ENCODE results near the gene SF3B4. TPM values are rescaled to one million over a fixed set of nuclear protein-coding genes. Genes with fewer than 3 reads are reported as not detected.

Gene SF3B4
- total and polyA plus RNA-seq, 2 of the 8 experiments (the other 6 are each of a cell fraction or from before 2014, with no cell fraction given) = 81.1 to 122 TPM

DNA sequence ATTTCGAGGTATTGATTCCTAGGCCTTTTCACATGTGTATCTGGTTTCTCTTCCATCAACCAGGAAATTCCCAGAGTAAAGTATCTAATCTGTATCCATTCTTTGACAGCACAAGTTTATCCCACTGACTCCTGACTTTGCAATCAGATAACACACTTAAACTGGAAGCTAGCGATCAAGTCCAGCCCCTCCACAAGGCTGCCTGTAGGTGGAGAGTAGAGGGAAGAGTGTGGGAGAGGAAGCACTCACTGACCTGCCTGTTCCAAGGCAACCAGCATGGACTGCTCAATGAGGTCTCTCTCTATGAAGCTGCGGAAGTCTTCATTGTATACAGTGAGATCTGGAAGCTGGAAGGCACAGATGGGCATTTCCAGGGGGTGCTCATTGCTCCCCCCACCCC is 39.4 kb upstream of the SF3B4 start:
- POLR2A ChIA-PET (ENCODE audit: partially characterized antibody) = no interaction called here
- no peak overlapping the region for H4K91ac ChIP-seq (replicated peaks; ENCODE audit: insufficient read length, low read length)
- H3K79me2 ChIP-seq (ENCODE audit: control insufficient read depth in 1 of 2, insufficient read depth in 2 of 2, low read length in 2 of 2) = no peaks in the 10 kb centered on the region
- no peak overlapping the region for H3K4ac ChIP-seq (replicated peaks; ENCODE audit: insufficient read length, low read depth, low read length)
- CTCF ChIA-PET (ENCODE audit: partially characterized antibody) = interaction anchor here (1.2 kb wide), 2 partner anchors 20 to 220 kb away, joined by 3 to 5 read pairs; no protein-coding TSS in a partner anchor
- no peak overlapping the region for H4K8ac ChIP-seq (ENCODE audit: extremely low read depth, insufficient read depth, low read length)
- H2BK20ac ChIP-seq (ENCODE audit: low read length) = no peak overlapping the region
- H3K9me3 ChIP-seq (ENCODE audit: insufficient read depth in 2 of 2, low read depth in 1 of 2, low read length in 1 of 2) = no peaks in the 10 kb centered on the region
- H4K20me1 ChIP-seq (replicated peaks in 1 of 2; ENCODE audit: control insufficient read depth in 1 of 2, insufficient read depth in 2 of 2, low read length in 2 of 2) = no peaks in the 10 kb centered on the region
- WGBS, 2 experiments (ENCODE audit: extremely low coverage in 1 of 2, insufficient coverage in 1 of 2, insufficient read length in 1 of 2, insufficient replicate concordance in 2 of 2, low coverage in 1 of 2, low lambda C conversion rate in 2 of 2, missing lambda C conversion rate in 1 of 2) = 92% methylated on average over 3 of the region's 3 CpGs; no CpG with 5 or more reads in 1 of the 2 experiments
- H3K27me3 ChIP-seq (replicated peaks in 1 of 4; ENCODE audit: control insufficient read depth in 3 of 4, extremely low read depth in 1 of 4, insufficient read depth in 3 of 4, low read length in 3 of 4) = no peaks in the 10 kb centered on the region
- H3K23ac ChIP-seq (ENCODE audit: insufficient read length) = no peak overlapping the region
- H2BK15ac ChIP-seq (ENCODE audit: low read length) = no peak overlapping the region
- no peaks in the 10 kb centered on the region for H3K23me2 ChIP-seq (ENCODE audit: low read depth, low read length)
- no peak overlapping the region for H2BK120ac ChIP-seq (replicated peaks; ENCODE audit: low read depth, low read length)
- no peak overlapping the region for H2BK12ac ChIP-seq (ENCODE audit: low read depth, low read length)
- H3K56ac ChIP-seq (replicated peaks; ENCODE audit: insufficient read length, low read depth, low read length) = no peak overlapping the region
- no peaks in the 10 kb centered on the region for H3K4me1 ChIP-seq (replicated peaks in 1 of 4; ENCODE audit: control insufficient read depth in 3 of 4, insufficient read depth in 4 of 4, low read length in 3 of 4)
- peaks cover 7 to 40% (median 28%) of the 10 kb centered on the region in 4 experiments for H3K36me3 ChIP-seq (ENCODE audit: control insufficient read depth in 2 of 4, insufficient read depth in 4 of 4, low read length in 3 of 4)
- DNase-seq (ENCODE audit: low read depth in 1 of 2, low spot score in 2 of 2) = no peak
- no peak overlapping the region for H3K9ac ChIP-seq (replicated peaks in 1 of 4; ENCODE audit: extremely low read depth in 1 of 4, low read depth in 3 of 4, low read length in 3 of 4)
- H3K79me1 ChIP-seq (ENCODE audit: low read depth, low read length) = no peaks in the 10 kb centered on the region
- no peak overlapping the region for H2BK5ac ChIP-seq (ENCODE audit: low read depth, low read length)
- H3K14ac ChIP-seq (ENCODE audit: insufficient read length) = no peak overlapping the region
- H2AK5ac ChIP-seq (ENCODE audit: low read depth, low read length) = no peak overlapping the region
- no peak overlapping the region for H3K4me3 ChIP-seq (ENCODE audit: extremely low read depth in 1 of 4, insufficient read depth in 2 of 4, low read depth in 3 of 4, low read length in 4 of 4)
- H3K27ac ChIP-seq (ENCODE audit: low read depth, low read length) = no peak overlapping the region
- H3K18ac ChIP-seq (ENCODE audit: extremely low read depth, low read length) = no peak overlapping the region
- H3K4me2 ChIP-seq (ENCODE audit: insufficient read depth in 1 of 2, low read depth in 2 of 2, low read length in 2 of 2) = no peak overlapping the region
- H4K5ac ChIP-seq (ENCODE audit: insufficient read length, low read depth, low read length) = no peak overlapping the region
- no peak for FAIRE-seq
- H2AFZ ChIP-seq (ENCODE audit: low read length) = no peak overlapping the region
- TF ChIP-seq, protein P1, sequence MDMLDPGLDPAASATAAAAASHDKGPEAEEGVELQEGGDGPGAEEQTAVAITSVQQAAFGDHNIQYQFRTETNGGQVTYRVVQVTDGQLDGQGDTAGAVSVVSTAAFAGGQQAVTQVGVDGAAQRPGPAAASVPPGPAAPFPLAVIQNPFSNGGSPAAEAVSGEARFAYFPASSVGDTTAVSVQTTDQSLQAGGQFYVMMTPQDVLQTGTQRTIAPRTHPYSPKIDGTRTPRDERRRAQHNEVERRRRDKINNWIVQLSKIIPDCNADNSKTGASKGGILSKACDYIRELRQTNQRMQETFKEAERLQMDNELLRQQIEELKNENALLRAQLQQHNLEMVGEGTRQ (IDR thresholded peaks at IDR 0.05; ENCODE audit: low read length) = no peak
- TF ChIP-seq RFX5 (IDR thresholded peaks at IDR 0.05; ENCODE audit: borderline replicate concordance, low read depth, low read length) = no peak
- TF ChIP-seq TAF7 (optimal IDR thresholded peaks at IDR 0.05; ENCODE audit: borderline replicate concordance, low read depth, low read length) = no peak
- TF ChIP-seq, protein P2, sequence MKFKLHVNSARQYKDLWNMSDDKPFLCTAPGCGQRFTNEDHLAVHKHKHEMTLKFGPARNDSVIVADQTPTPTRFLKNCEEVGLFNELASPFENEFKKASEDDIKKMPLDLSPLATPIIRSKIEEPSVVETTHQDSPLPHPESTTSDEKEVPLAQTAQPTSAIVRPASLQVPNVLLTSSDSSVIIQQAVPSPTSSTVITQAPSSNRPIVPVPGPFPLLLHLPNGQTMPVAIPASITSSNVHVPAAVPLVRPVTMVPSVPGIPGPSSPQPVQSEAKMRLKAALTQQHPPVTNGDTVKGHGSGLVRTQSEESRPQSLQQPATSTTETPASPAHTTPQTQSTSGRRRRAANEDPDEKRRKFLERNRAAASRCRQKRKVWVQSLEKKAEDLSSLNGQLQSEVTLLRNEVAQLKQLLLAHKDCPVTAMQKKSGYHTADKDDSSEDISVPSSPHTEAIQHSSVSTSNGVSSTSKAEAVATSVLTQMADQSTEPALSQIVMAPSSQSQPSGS (IDR thresholded peaks at IDR 0.05; ENCODE audit: low read length) = no peak
- no peak for TF ChIP-seq CHD2 (IDR thresholded peaks at IDR 0.05; ENCODE audit: low read length)
- no peak for TF ChIP-seq POLR2A (IDR thresholded peaks at IDR 0.05; ENCODE audit: control extremely low read depth in 1 of 2, low read depth in 2 of 2, low read length in 2 of 2)
- TF ChIP-seq TCF12 (IDR thresholded peaks at IDR 0.05; ENCODE audit: low read depth, low read length) = no peak
- TF ChIP-seq POLR2AphosphoS5 (IDR thresholded peaks at IDR 0.05; ENCODE audit: low read depth, low read length) = no peak
- no peak for TF ChIP-seq BACH1 (IDR thresholded peaks at IDR 0.05; ENCODE audit: low read length)
- no peak for TF ChIP-seq JUN (IDR thresholded peaks at IDR 0.05; ENCODE audit: low read depth, low read length)
- TF ChIP-seq, protein P3, sequence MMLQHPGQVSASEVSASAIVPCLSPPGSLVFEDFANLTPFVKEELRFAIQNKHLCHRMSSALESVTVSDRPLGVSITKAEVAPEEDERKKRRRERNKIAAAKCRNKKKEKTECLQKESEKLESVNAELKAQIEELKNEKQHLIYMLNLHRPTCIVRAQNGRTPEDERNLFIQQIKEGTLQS (IDR thresholded peaks at IDR 0.05; ENCODE audit: insufficient read depth, low read depth, low read length) = no peak
- TF ChIP-seq TEAD4 (IDR thresholded peaks at IDR 0.05; ENCODE audit: low read depth, low read length) = no peak

All from H1 (cell line).